Right atrium auricular region (tissue), 2 donors: ENCODE measurements around the gene GALNT13. TPM values are rescaled to one million over a fixed set of nuclear protein-coding genes. Genes with fewer than 3 reads are reported as not detected.
A peak's percentile ranks its signal among the peaks of the same experiment; 100 is the strongest.

Experiments
- DNase-seq: peaks from one replicate; pipeline ENCODE4 v3.0.0-alpha.2; 2019; ENCODE audit warnings: low spot score
- H3K27ac ChIP-seq, 2 donors: fragments of 200-600 bp; sonication (generic); 1 replicate in 1 of 2; 2 replicates in 1 of 2; pipeline ENCODE4 v1.5.1; 2016 to 2019
- H3K27me3 ChIP-seq, 2 donors: fragments of 200-600 bp; sonication (generic); one replicate each; pipeline versions ENCODE4 v1.5.1 to v1.6.0; 2017 to 2019
- H3K36me3 ChIP-seq: fragments of 200-600 bp; sonication (generic); one replicate; pipeline ENCODE4 v1.5.1; 2016
- H3K4me1 ChIP-seq, 2 donors: fragments of 200-600 bp; sonication (generic); one replicate each; pipeline versions ENCODE4 v1.5.1 to v1.6.0; 2017 to 2019
- H3K4me3 ChIP-seq, 2 donors: fragments of 200-600 bp; sonication (generic); 1 replicate in 1 of 2; 2 replicates in 1 of 2; pipeline ENCODE4 v1.5.1; 2017 to 2019; ENCODE audit warnings: mild to moderate bottlenecking in 1 of 2, moderate library complexity in 1 of 2
- H3K9me3 ChIP-seq, 2 donors: fragments of 200-600 bp; sonication (generic); one replicate each; pipeline ENCODE4 v1.5.1; 2019
- CTCF ChIP-seq, 2 donors: fragments of 200-600 bp; sonication (generic); IDR thresholded peaks; one replicate each; pipeline ENCODE4 v1.5.1; 2019; ENCODE audit warnings: antibody characterized with exemption in 2 of 2
- total RNA-seq, 2 donors: library from RNA; depleted of rRNA; stranded (reverse); fragments of >200 nt; gene quantifications; one replicate each; pipeline ENCODE4 v1.1.0, GENCODE V29; 2016

Gene GALNT13
- total RNA-seq, 2 donors from 2014 or later, result 0.55 to 2.2 TPM

- Histone ChIP-seq H3K4me3 (no peak overlapping the region), H3K9me3 (no peaks in the 10 kb centered on the region), H3K27me3 (no peaks in the 10 kb centered on the region), H3K27ac (no peak overlapping the region), H3K4me1 (no peaks in the 10 kb centered on the region), H3K36me3 (no peaks in the 10 kb centered on the region)
- TF ChIP-seq CTCF (IDR thresholded peaks at IDR 0.05), result no peak
- no peak for DNase-seq
Observed at GRCh38 chr2:154425994-154426393, 554.3 kb downstream of the GALNT13 start.

GRCh38 chr2:154427453-154427852 lies 555.7 kb downstream of the GALNT13 start:
- no peak overlapping the region for H3K27ac ChIP-seq
- no peak for TF ChIP-seq CTCF (IDR thresholded peaks at IDR 0.05)
- H3K36me3 ChIP-seq, result no peaks in the 10 kb centered on the region
- H3K27me3 ChIP-seq, result no peaks in the 10 kb centered on the region
- H3K9me3 ChIP-seq, result no peaks in the 10 kb centered on the region
- no peaks in the 10 kb centered on the region for H3K4me1 ChIP-seq
- no peak overlapping the region for H3K4me3 ChIP-seq
- no peak for DNase-seq

GRCh38 chr2:154428022-154428421 lies 556.3 kb downstream of the GALNT13 start:
- TF ChIP-seq CTCF (IDR thresholded peaks at IDR 0.05), result no peak

GRCh38 chr2:154433010-154433409 lies 561.3 kb downstream of the GALNT13 start:
- DNase-seq, result no peak
- H3K36me3 ChIP-seq, result no peaks in the 10 kb centered on the region
- H3K9me3 ChIP-seq, result no peaks in the 10 kb centered on the region
- H3K4me3 ChIP-seq, result no peak overlapping the region
- H3K27ac ChIP-seq, result no peak overlapping the region
- TF ChIP-seq CTCF (IDR thresholded peaks at IDR 0.05), result no peak
- no peaks in the 10 kb centered on the region for H3K4me1 ChIP-seq
- no peaks in the 10 kb centered on the region for H3K27me3 ChIP-seq

More at GRCh38 chr2:154428022-154428421, 556.3 kb downstream of the GALNT13 start:
- Histone ChIP-seq H3K27me3 (no peaks in the 10 kb centered on the region), H3K36me3 (no peaks in the 10 kb centered on the region), H3K4me3 (no peak overlapping the region), H3K27ac (no peak overlapping the region), H3K9me3 (no peaks in the 10 kb centered on the region), H3K4me1 (no peaks in the 10 kb centered on the region)
- no peak for DNase-seq

GRCh38 chr2:154437104-154437503 lies 565.4 kb downstream of the GALNT13 start:
- H3K27me3 ChIP-seq, result no peaks in the 10 kb centered on the region
- no peaks in the 10 kb centered on the region for H3K9me3 ChIP-seq
- no peak for TF ChIP-seq CTCF (IDR thresholded peaks at IDR 0.05)
- no peak for DNase-seq
- H3K27ac ChIP-seq, result no peak overlapping the region
- H3K4me3 ChIP-seq, result no peak overlapping the region
- no peaks in the 10 kb centered on the region for H3K4me1 ChIP-seq
- no peaks in the 10 kb centered on the region for H3K36me3 ChIP-seq

- Histone ChIP-seq H3K27ac (no peak overlapping the region), H3K4me1 (no peaks in the 10 kb centered on the region), H3K36me3 (no peaks in the 10 kb centered on the region), H3K27me3 (no peaks in the 10 kb centered on the region), H3K9me3 (no peaks in the 10 kb centered on the region), H3K4me3 (no peak overlapping the region)
- DNase-seq, result no peak
- peak; percentile 18 to 57 for TF ChIP-seq CTCF (IDR thresholded peaks at IDR 0.05)
Observed at GRCh38 chr2:154439156-154439555, 567.4 kb downstream of the GALNT13 start.
